ENCODE measurements around the gene PCYT1B.

The PCYT1B gene

DNA sequence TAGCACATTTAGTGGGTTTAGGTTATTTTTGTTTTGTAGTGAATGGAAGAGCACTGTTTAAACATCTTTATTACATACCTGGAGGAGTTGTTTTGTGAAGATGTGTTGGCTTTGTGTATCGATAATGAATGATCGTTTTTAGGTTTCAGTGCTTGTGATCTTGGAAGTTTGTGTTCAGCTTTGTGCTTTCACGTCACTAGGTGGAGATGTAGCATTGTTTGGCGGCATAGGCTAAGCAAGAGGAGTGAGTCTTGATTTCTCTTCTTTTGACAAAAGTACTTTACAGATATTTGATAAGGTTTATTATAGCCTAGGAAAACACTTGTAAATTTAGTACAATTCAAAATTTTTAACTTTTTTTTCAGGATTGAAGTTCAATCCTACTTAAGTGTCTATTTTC lies 131.7 kb downstream of the PCYT1B start:
- no peak for DNase-seq

DNA sequence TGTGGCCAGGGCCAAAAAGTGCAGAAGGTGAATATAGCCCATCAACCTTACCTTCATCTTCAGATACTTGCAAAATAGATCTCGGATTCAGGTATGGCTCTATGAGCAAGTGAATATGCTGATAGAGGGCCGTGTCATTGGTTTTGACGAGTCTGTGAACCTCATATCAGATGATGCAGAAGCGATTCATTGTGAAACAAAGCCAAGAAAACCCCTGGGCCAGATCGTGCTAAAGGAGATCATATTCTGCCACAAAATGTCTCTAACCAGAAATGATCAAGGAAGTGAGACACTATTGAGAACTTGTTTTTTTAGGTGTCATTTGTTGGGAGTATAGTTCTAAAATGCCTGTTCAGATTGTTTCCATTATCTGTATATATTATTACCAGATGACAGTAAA lies 133.7 kb downstream of the PCYT1B start:
- no peak for DNase-seq

DNA sequence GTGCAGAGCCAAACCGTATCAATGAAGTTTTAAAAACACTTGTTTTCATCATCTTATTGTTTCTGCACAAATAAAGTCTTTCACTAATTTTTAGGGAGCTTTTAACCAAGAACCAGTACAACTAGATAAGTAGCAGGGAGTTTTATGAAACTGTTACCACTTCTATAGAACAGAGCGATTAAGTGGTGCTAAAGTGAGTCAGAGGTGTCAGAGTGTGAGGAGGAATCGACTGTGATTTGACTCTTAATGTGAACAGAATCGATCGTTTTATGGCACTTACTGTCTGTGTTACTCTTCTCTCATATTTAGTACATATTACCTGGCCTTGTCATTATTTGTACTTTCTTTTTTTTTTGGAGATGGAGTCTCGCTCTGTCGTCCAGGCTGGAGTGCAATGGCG lies 138.8 kb downstream of the PCYT1B start:
- DNase-seq = no peak
